SH-SY5Y (cell line): Measurements from ENCODE around the gene IL17RC.

Experiments used
- GATA2 ChIP-seq: IDR thresholded peaks from 2 replicates; pipeline ENCODE4 v1.6.1; 2011; ENCODE audit warnings: mild to moderate bottlenecking, low read depth, low read length
- GATA3 ChIP-seq: IDR thresholded peaks from 2 replicates; pipeline ENCODE4 v1.6.1; 2011; ENCODE audit warnings: low read depth, mild to moderate bottlenecking, low read length, moderate library complexity

GRCh38 chr3:9940746-9941145 lies 23.8 kb downstream of the IL17RC start:
- TF ChIP-seq GATA2 (no peak), GATA3 (no peak)
